Measurements from ENCODE around the gene ACSS1. TPM values are rescaled to one million over a fixed set of nuclear protein-coding genes. Genes with fewer than 3 reads are reported as not detected.

ACSS1 gene
- total RNA-seq (100 to 1,000 TPM in 1 of 5 donors, 10 to 100 TPM in 3, 1 to 10 TPM in 1; 7.0 to 135 (median 35.6) TPM), polyA plus RNA-seq (10 to 100 TPM; 35.3 to 37.7 (median 35.9) TPM)
- long read RNA-seq, donor 1, transcript ACSS1-201 (14 exons, 3,680 nt) = major isoform, 5 of 23 reads
- long read RNA-seq, donor 1, partial matches to known transcripts = 18 of 23 reads
- long read RNA-seq, donor 1, other reads (novel, unspliced or antisense) = 0 of 23 reads
- long read RNA-seq, donor 2, full-length matches to known transcripts = 13 of 27 reads
- long read RNA-seq, donor 2, partial matches to known transcripts = 14 of 27 reads
- long read RNA-seq, donor 2, other reads (novel, unspliced or antisense) = 0 of 27 reads
- long read RNA-seq, donor 3, full-length matches to known transcripts = 8 of 8 reads
- long read RNA-seq, donor 3, partial matches to known transcripts = 0 of 8 reads
- long read RNA-seq, donor 3, other reads (novel, unspliced or antisense) = 0 of 8 reads
- long read RNA-seq, donor 4 = 0 reads
- long read RNA-seq, donor 5, full-length matches to known transcripts = 9 of 9 reads
- long read RNA-seq, donor 5, partial matches to known transcripts = 0 of 9 reads
- long read RNA-seq, donor 5, other reads (novel, unspliced or antisense) = 0 of 9 reads
- long read RNA-seq, donor 6, full-length matches to known transcripts = 31 of 41 reads
- long read RNA-seq, donor 6, partial matches to known transcripts = 10 of 41 reads
- long read RNA-seq, donor 6, other reads (novel, unspliced or antisense) = 0 of 41 reads
- long read RNA-seq, donor 7, transcript ACSS1-201 (14 exons, 3,680 nt) = major isoform, 8 of 16 reads
- long read RNA-seq, donor 7, partial matches to known transcripts = 8 of 16 reads
- long read RNA-seq, donor 7, other reads (novel, unspliced or antisense) = 0 of 16 reads
- long read RNA-seq, donor 8, transcript ACSS1-201 (14 exons, 3,680 nt) = major isoform, 10 of 10 reads
- long read RNA-seq, donor 8, partial matches to known transcripts = 0 of 10 reads
- long read RNA-seq, donor 8, other reads (novel, unspliced or antisense) = 0 of 10 reads
- long read RNA-seq, donor 9, full-length matches to known transcripts = 3 of 38 reads
- long read RNA-seq, donor 9, partial matches to known transcripts = 35 of 38 reads
- long read RNA-seq, donor 9, other reads (novel, unspliced or antisense) = 0 of 38 reads
- long read RNA-seq, donor 10, partial matches to known transcripts = 0 of 2 reads
- long read RNA-seq, donor 10, other reads (novel, unspliced or antisense) = 0 of 2 reads

DNA sequence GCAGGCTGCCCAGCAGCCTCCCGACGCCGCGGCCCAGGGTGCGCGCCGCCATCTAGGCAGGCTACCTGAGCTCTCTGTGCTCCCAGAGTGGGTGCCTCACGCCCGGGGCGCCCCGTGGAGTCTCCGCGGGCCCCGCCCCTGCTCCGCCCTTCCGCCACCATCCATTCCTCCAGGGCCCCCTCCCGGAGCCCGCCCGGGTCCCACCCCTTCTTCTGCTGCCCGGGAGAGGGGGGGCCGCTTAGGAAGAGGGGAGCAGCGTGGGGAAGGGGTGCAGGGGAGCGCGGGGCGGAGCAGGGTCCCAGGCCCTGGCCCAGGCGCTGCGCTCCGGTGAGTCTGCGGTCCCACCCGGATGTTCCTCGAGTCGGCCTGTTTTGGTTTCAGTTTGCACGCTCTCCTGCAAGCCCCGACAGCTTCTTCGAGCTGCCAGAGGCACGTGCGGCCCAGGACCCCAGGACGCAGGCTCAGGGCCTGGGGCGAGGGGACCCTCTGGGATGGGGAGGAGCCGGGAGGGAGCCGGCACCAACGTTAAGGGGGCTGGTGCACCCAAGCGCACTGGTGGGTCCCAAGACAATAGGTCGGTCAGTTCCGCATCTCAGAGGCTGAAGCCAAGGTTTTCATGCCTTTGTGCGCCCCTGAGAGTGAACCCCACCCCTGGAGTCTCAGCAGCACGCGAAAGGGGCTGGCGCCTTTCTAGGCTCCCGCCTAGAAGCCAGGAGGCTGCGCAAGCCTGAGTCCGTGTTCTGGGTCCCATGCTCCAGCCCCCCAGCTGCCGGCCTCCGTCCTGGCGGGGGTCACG lies at the start of gene ACSS1:
Gene ACSS1 (minus strand): TSS at position 89 of the 796 bp plus-strand sequence. CDS start 37 bp downstream, at position 52.
- TF ChIP-seq POLR2AphosphoS5 (IDR thresholded peaks at IDR 0.05) (peak in 2 of 3 donors; percentile 38 to 47), POLR2A (IDR thresholded peaks at IDR 0.05) (no peak)
- H3K4me3 ChIP-seq = peak within 1 kb of the TSS; percentile 58 to 81 (median 76)
- no peaks in the 10 kb centered on the region for H3K9me3 ChIP-seq
- intact Hi-C loops (cut with DNase I; ENCODE audit: low total_unique reads) = no loop called here
- 1 to 3% (median 2%) methylated on average over 11 to 55 of the region's 56 CpGs for WGBS, 5 donors
- H3K27ac ChIP-seq = peak within 1 kb of the TSS; percentile 94 to 98 (median 95)
- no peaks in the 10 kb centered on the region for H3K36me3 ChIP-seq
- peaks cover 52 to 73% (median 64%) of the 10 kb centered on the region in 4 donors for H3K4me1 ChIP-seq
- no peaks in the 10 kb centered on the region for H3K27me3 ChIP-seq
- peak; percentile 70 to 91 for DNase-seq

GRCh38 chr20:25103526-25103925 lies 45.6 kb upstream of the ACSS1 start:
- Histone ChIP-seq H3K9me3 (no peaks in the 10 kb centered on the region), H3K4me1 (no peaks in the 10 kb centered on the region), H3K27me3 (peaks cover 0 to 24% (median 0%) of the 10 kb centered on the region in 3 donors), H3K27ac (no peak overlapping the region), H3K36me3 (no peaks in the 10 kb centered on the region), H3K4me3 (no peak overlapping the region)
- no peak for DNase-seq
- no peak for TF ChIP-seq EP300 (IDR thresholded peaks at IDR 0.05)
- no peak for TF ChIP-seq POLR2AphosphoS5 (IDR thresholded peaks at IDR 0.05)
- TF ChIP-seq POLR2A (IDR thresholded peaks at IDR 0.05) = no peak
- TF ChIP-seq, protein P1, sequence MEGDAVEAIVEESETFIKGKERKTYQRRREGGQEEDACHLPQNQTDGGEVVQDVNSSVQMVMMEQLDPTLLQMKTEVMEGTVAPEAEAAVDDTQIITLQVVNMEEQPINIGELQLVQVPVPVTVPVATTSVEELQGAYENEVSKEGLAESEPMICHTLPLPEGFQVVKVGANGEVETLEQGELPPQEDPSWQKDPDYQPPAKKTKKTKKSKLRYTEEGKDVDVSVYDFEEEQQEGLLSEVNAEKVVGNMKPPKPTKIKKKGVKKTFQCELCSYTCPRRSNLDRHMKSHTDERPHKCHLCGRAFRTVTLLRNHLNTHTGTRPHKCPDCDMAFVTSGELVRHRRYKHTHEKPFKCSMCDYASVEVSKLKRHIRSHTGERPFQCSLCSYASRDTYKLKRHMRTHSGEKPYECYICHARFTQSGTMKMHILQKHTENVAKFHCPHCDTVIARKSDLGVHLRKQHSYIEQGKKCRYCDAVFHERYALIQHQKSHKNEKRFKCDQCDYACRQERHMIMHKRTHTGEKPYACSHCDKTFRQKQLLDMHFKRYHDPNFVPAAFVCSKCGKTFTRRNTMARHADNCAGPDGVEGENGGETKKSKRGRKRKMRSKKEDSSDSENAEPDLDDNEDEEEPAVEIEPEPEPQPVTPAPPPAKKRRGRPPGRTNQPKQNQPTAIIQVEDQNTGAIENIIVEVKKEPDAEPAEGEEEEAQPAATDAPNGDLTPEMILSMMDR (IDR thresholded peaks at IDR 0.05) = no peak
- WGBS, 5 donors = 91 to 100% (median 96%) methylated on average over 3 of the region's 3 CpGs
- intact Hi-C loops (cut with DNase I; ENCODE audit: low total_unique reads) = no loop called here

GRCh38 chr20:25100914-25101313 lies 43.0 kb upstream of the ACSS1 start:
- 66 to 73% (median 69%) methylated on average over 3 of the region's 3 CpGs for WGBS, 5 donors
- no peak overlapping the region for H3K4me3 ChIP-seq
- no peaks in the 10 kb centered on the region for H3K4me1 ChIP-seq
- TF ChIP-seq POLR2AphosphoS5 (IDR thresholded peaks at IDR 0.05) (no peak), EP300 (IDR thresholded peaks at IDR 0.05) (no peak), POLR2A (IDR thresholded peaks at IDR 0.05) (no peak)
- TF ChIP-seq, protein P1 (IDR thresholded peaks at IDR 0.05) = no peak
- peaks cover 0 to 24% (median 0%) of the 10 kb centered on the region in 3 donors for H3K27me3 ChIP-seq
- H3K9me3 ChIP-seq = no peaks in the 10 kb centered on the region
- DNase-seq = no peak
- H3K27ac ChIP-seq = no peak overlapping the region
- H3K36me3 ChIP-seq = no peaks in the 10 kb centered on the region
- intact Hi-C loops (cut with DNase I; ENCODE audit: low total_unique reads) = no loop called here

GRCh38 chr20:25099601-25100140 lies 41.7 kb upstream of the ACSS1 start:
- WGBS, 5 donors = 69 to 76% (median 71%) methylated on average over 4 of the region's 4 CpGs
- Histone ChIP-seq H3K4me1 (no peaks in the 10 kb centered on the region), H3K4me3 (no peak overlapping the region), H3K27me3 (peaks cover 0 to 16% (median 0%) of the 10 kb centered on the region in 3 donors), H3K27ac (no peak overlapping the region), H3K9me3 (no peaks in the 10 kb centered on the region), H3K36me3 (no peaks in the 10 kb centered on the region)
- TF ChIP-seq POLR2A (IDR thresholded peaks at IDR 0.05) = no peak
- TF ChIP-seq, protein P1 (IDR thresholded peaks at IDR 0.05) = no peak
- no peak for TF ChIP-seq EP300 (IDR thresholded peaks at IDR 0.05)
- no peak for TF ChIP-seq POLR2AphosphoS5 (IDR thresholded peaks at IDR 0.05)
- intact Hi-C loops (cut with DNase I; ENCODE audit: low total_unique reads) = no loop called here
- no peak for DNase-seq

Data from stomach (tissue), 19 donors.